Ishikawa (cell line): ENCODE results near the gene DOCK1.

Experiments
- CEBPB ChIP-seq: IDR thresholded peaks from 2 replicates; pipeline ENCODE4 v1.6.1; 2012
- CREB1 ChIP-seq: IDR thresholded peaks from 2 replicates; pipeline ENCODE4 v1.6.1; 2012; ENCODE audit warnings: low read depth
- EGR1 ChIP-seq: IDR thresholded peaks from 2 replicates; pipeline ENCODE4 v1.6.1; 2012
- EP300 ChIP-seq: IDR thresholded peaks from 2 replicates; pipeline ENCODE4 v1.6.1; 2012; ENCODE audit warnings: borderline replicate concordance
- FOXM1 ChIP-seq: IDR thresholded peaks from 2 replicates; pipeline ENCODE4 v1.6.1; 2012; ENCODE audit warnings: low read depth, borderline replicate concordance
- NFIC ChIP-seq: IDR thresholded peaks from 2 replicates; pipeline ENCODE4 v1.6.1; 2012
- RAD21 ChIP-seq: IDR thresholded peaks from 2 replicates; pipeline ENCODE4 v1.6.1; 2012; ENCODE audit warnings: low read depth
- TAF1 ChIP-seq: IDR thresholded peaks from 2 replicates; pipeline ENCODE4 v1.6.1; 2012; ENCODE audit warnings: low read depth, mild to moderate bottlenecking
- TCF12 ChIP-seq: IDR thresholded peaks from 2 replicates; pipeline ENCODE4 v1.6.1; 2012; ENCODE audit warnings: low read depth
- TEAD4 ChIP-seq: IDR thresholded peaks from 2 replicates; pipeline ENCODE4 v1.6.1; 2012
- YY1 ChIP-seq: IDR thresholded peaks from 2 replicates; pipeline ENCODE4 v1.6.1; 2012; ENCODE audit warnings: low read depth
- ZBTB7A ChIP-seq: IDR thresholded peaks from 2 replicates; pipeline ENCODE4 v1.6.1; 2012; ENCODE audit warnings: low read depth
- TF ChIP-seq, protein P1 (sequence below): IDR thresholded peaks from 2 replicates; pipeline ENCODE4 v1.6.1; 2012; ENCODE audit warnings: low read depth, mild to moderate bottlenecking
- TF ChIP-seq, protein P2 (sequence below): IDR thresholded peaks from 2 replicates; pipeline ENCODE4 v1.6.1; 2012
- TF ChIP-seq, protein P3 (sequence below): IDR thresholded peaks from 2 replicates; pipeline ENCODE4 v1.6.1; 2012

Gene DOCK1

DNA sequence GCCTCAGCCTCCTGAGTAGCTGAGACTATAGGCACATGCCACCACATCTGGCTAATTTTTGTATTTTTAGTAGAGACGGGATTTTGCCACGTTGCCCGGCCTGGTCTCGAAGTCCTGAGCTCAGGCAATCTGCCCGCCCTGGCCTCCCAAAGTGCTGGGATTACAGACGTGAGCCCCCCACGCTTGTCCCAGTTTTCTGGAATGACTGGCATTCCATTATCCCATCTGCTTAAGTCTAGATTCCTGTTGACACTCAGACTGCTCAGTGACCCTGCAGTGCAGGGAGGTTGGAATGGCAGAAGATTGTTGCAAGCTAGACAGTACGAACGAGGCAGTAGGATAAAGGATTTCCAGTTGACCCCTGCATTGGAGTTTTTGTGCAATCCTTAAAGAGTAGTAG, 508.8 kb downstream of the DOCK1 start:
- TF ChIP-seq, protein P1, sequence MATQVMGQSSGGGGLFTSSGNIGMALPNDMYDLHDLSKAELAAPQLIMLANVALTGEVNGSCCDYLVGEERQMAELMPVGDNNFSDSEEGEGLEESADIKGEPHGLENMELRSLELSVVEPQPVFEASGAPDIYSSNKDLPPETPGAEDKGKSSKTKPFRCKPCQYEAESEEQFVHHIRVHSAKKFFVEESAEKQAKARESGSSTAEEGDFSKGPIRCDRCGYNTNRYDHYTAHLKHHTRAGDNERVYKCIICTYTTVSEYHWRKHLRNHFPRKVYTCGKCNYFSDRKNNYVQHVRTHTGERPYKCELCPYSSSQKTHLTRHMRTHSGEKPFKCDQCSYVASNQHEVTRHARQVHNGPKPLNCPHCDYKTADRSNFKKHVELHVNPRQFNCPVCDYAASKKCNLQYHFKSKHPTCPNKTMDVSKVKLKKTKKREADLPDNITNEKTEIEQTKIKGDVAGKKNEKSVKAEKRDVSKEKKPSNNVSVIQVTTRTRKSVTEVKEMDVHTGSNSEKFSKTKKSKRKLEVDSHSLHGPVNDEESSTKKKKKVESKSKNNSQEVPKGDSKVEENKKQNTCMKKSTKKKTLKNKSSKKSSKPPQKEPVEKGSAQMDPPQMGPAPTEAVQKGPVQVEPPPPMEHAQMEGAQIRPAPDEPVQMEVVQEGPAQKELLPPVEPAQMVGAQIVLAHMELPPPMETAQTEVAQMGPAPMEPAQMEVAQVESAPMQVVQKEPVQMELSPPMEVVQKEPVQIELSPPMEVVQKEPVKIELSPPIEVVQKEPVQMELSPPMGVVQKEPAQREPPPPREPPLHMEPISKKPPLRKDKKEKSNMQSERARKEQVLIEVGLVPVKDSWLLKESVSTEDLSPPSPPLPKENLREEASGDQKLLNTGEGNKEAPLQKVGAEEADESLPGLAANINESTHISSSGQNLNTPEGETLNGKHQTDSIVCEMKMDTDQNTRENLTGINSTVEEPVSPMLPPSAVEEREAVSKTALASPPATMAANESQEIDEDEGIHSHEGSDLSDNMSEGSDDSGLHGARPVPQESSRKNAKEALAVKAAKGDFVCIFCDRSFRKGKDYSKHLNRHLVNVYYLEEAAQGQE = no peak
- TF ChIP-seq NFIC = no peak
- TF ChIP-seq, protein P2, sequence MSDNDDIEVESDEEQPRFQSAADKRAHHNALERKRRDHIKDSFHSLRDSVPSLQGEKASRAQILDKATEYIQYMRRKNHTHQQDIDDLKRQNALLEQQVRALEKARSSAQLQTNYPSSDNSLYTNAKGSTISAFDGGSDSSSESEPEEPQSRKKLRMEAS = no peak
- TF ChIP-seq YY1 = no peak
- TF ChIP-seq EP300 = no peak
- no peak for TF ChIP-seq TEAD4
- no peak for TF ChIP-seq CREB1
- no peak for TF ChIP-seq RAD21
- no peak for TF ChIP-seq TCF12
- TF ChIP-seq FOXM1 = no peak

DNA sequence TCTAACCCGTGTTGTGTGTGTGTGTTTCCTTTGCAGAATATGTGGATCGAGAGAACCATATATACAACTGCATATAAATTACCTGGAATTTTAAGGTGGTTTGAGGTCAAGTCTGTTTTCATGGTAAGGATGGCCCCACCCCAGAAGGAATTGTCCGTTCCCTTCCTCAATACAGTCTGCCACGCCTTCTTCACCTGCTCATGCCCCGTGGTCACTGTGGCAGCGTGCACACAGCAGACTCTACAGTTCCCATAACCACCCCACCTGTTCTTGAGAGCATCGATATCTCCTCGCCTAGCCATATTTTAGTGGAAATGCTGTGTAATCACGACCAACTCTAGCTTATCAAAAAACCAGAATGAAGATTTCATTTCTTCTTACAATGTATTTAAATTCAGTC, 509.9 kb downstream of the DOCK1 start:
- TF ChIP-seq TAF1 = no peak
- no peak for TF ChIP-seq YY1
- no peak for TF ChIP-seq CEBPB
- no peak for TF ChIP-seq TCF12
- TF ChIP-seq, protein P2 = no peak
- TF ChIP-seq EGR1 = no peak
- no peak for TF ChIP-seq RAD21
- TF ChIP-seq TEAD4 = no peak

DNA sequence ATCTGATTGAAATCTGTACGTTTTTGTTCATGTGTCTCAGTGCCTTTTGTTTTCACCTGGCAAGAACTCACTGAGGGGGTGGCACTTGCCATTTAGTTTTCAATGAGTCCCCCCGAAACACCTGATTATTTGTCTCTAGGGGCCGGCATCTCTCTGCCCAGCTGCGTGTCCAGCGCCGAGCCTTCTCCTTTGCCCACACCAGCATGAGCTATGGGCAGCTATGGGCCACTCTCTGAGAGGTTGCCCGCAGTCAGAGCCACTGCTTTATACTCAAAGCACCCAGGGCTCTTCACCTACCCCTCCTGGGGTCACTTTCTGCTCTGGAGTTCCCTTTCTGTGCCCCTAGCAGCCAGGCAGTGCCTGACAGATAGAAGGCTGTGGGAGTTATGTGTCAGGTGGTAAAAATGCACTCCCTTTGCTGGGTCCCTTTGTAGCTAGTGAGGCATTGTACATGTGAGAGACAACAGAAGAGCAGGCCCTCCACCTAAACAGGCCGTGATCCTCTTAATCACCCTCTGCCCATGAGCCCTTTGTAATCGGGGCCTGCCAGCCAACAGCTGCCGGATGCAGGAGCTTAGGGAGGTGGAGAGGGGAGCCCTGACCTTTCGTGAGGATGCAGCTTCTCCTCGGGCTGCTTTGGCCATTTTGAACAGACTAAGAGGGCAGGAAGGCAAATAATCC, 510.8 kb downstream of the DOCK1 start:
- TF ChIP-seq, protein P1 = no peak

DNA sequence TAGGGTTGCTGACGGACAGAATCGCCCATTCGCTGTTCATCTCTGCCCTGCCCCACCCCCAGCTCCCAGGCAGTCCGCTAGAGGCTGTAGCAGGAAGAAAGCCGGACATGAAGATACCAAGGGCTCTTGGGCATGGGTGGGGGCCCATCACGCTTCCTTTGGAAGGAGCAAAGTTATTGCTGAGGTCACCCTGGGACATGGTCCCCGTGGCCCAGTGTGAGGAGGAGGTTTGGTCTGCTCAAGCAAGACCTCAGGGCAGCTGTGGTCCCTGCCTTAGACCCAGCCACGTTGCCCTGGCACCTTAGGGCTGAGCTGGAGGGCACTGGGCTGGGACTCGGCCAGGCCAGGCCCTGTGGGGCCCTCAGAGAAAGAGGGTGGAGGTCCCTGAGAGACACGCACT, 511.8 kb downstream of the DOCK1 start:
- TF ChIP-seq NFIC = no peak

DNA sequence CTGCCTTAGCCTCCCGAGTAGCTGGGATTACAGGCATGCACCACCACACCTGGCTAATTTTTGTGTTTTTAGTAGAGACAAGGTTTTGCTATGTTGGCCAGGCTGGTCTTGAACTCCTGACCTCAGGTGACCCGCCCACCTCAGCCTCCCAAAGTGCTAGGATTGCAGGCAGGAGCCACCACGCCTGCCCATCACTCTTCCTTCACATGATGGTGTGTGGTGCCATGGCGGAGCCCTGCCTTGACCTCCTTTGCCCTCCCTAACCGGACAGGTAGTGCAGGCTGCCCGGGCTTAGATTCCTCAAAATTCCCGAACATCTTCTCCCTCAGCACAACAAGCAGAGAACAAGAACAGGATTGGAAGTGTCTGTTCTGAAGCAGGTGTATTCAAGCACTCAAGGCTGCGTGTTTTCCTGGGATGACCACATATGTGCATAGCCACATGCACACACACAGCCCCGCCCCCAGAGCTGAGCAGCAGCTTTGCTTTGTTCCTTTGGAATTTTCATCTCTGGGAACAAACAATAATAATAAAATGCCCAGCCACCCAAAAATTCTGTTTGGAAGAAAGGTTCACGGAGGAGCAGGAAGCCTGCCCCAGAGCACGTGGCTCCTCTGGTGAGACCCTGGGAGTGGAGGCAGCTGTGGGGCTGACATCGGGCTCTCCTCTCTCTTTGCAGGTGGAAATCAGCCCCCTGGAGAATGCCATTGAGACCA, 512.6 kb downstream of the DOCK1 start:
- no peak for TF ChIP-seq FOXM1
- TF ChIP-seq TEAD4 = no peak
- TF ChIP-seq ZBTB7A = no peak
- no peak for TF ChIP-seq EP300
- no peak for TF ChIP-seq CREB1
- no peak for TF ChIP-seq TCF12
- no peak for TF ChIP-seq YY1
- TF ChIP-seq NFIC = no peak
- TF ChIP-seq, protein P1 = no peak

DNA sequence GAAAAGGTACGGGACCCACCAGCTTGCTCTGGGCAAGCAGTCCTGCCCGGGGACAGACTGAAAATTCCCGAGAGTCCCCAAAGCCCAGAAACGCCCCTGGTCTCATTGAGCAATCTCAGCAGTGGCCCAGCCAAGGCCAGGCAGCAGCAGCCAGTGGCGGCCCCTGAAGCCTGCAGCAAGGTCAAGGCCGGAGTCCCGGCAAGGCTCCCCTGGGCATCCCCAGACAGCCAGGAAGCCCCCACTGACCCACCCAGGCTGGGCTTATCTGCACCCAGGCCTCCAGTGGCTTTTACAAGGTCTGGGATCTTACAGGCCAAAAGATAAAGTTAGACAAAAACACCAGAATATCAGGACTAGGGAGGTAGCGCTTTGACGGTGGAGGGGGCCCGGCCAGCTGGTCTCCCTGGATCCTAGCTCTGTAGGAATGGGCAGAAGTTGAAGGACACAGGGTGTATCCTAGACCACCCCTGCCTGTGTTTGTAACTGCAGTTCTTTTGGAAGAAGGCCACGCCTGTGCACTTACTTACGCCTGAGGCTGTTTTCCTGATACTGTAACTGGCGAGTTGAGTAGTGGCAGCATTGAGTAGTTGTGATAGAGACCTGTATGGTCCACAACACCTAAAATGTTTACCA, 513.4 kb downstream of the DOCK1 start:
- TF ChIP-seq RAD21 (no peak), TEAD4 (no peak), CEBPB (no peak), YY1 (no peak), EGR1 (no peak), CREB1 (no peak), FOXM1 (no peak), EP300 (no peak), NFIC (no peak), TAF1 (no peak), ZBTB7A (no peak), TCF12 (no peak)
- TF ChIP-seq, protein P2 = no peak
- TF ChIP-seq, protein P3, sequence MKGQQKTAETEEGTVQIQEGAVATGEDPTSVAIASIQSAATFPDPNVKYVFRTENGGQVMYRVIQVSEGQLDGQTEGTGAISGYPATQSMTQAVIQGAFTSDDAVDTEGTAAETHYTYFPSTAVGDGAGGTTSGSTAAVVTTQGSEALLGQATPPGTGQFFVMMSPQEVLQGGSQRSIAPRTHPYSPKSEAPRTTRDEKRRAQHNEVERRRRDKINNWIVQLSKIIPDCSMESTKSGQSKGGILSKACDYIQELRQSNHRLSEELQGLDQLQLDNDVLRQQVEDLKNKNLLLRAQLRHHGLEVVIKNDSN = no peak
- TF ChIP-seq, protein P1 = no peak
